LoVo (cell line): ENCODE data around the gene RALY.
"Not testable (repeated sequence)": the region's sequence is repeated elsewhere in the genome, so short reads cannot be mapped to it uniquely, and the experiment has no call there.

Experiments
- DNase-seq: peaks from one replicate; pipeline ENCODE4 v3.0.0-alpha.2; 2016; ENCODE audit warnings: low spot score

RALY gene

DNA sequence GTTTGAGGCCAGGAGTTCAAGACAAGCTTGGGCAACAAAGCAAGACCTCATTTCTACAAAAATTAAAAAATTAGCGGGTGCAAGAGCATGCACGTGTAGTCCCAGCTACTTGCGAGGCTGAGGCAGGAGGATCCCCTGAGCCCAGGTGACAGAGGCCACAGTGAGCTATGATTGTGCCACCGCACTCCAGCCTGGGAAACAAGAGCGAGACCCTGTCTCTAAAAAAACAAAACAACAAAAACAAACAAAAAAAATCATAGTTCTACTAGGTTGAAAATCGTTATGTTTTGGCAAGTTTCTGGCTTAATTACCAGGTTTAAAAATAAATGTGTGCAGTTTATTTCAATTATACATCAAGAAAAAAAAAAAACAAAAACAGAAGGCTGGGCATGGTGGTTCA is 115.7 kb downstream of the RALY start:
- DNase-seq: no peak

DNA sequence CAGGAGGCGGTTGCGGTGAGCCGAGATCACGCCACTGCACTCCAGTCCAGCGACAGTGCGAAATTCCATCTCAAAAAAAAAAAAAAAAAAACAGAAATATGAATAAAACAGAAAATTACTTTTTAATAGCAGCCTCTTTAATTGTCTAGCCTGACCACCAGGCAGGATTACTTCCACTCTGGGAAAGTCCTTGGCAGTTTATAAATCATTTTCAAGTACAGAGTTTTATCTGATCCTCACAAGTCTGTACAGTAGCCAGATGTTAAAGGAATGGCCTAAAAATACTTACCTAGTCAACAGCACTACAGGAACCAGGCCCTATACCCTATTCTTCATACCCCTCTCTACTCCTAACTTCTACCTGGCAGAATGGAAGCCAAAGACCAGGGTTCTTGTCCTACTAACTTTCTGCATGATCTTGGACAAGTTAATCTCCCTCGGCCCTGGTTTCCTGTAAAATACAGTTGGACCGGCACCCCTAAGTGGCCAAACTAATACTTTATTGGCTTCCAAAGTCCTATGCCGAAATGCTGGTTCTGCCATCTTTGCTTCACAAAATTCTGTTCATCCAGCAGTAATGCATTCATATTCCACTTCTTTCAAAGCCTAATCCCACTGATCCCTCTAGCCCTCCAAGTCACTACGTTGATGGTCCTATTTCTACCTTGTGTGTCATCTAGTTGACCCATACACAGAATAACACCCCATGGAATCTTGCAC is 116.5 kb downstream of the RALY start:
- no peak for DNase-seq

DNA sequence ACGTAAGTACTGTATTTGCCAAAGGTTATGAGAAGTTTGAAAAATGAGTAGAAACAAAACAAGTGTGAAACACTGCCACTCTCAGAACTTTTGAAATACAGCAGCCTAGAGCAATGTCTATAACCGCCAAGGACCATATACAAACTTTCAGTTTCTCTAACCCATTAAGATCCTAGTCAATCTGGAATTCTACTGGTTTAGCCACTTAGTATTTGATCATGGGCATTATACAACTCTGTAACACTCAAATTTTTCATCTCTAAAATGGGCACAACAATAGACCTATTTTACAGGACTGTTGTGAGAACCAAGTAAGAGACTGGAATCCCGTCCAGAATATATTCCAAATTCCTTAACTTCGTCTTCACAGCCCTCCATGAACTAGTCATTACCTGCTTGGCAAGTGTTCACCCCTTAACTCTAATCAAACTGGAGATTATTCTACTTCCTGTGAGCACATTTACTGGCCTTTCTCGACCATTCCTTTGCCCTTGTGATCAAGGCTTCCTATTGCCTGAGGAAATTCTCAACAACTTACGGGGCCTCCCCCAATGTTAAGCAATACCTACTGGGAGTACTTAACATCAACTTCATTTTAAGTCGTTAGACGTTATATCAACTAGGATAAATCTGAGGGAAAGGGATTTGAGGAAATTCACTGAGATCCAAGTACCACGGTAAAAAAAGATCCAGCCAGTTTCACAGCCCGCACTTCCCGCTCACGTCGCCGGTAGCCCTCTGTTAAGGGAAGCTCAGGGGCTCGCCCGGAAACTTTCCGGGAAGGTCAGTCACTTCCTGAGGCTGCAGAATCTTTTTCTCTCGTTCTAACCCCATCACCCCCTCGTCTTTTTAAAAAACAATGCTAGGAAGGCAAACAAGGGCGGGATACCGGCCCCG is 117.3 kb downstream of the RALY start:
- DNase-seq: peak; percentile 17

DNA sequence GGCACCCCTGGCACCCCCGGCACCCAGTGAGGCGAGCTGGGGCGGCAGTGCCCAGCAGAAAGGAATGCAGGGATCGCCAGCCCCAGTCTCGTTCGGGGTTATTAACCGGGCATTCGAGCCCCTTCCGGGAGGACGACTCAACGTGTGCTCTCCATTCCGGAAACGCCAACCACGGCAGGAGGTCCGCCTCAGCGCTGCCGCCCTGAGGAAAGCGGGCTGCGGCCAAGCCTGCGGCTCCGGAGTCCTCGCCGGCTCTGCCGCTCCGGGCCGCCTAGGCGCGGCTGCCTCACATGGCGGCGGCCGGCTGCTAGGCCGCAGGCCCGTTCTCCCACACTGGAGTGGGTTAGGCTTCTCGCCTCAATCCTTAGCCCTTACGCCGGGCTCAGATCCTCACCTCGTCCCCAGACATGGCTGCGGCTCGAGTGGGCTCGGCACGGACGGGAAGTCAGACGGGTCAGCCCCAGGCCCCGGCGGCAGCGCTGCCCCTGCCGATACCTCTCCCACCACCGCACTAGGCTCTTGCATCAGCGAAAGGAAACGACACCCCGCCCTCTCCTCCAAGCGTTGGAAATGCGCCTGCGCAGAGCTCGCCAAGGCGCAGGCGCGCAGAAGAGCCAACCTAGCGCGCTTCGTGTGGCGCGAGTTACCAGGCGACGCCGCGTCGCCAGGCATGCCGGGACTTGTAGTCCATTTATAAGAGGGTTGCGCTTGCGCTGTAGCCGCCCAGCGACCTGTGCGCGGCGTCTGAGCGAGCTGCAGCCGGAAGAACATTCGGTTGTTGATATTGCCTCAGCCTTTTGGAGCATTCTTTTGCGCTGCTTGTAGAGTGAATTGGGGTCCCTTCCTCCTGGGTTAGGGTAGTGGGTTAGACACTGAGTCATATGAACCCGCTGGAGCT is 118.2 kb downstream of the RALY start, which contains the start of gene EIF2S2:
TSS of gene EIF2S2 (minus strand) at position 542 of the 898 bp plus-strand sequence. CDS start at position 409, 133 bp downstream.
- peak; percentile 99 for DNase-seq

DNA sequence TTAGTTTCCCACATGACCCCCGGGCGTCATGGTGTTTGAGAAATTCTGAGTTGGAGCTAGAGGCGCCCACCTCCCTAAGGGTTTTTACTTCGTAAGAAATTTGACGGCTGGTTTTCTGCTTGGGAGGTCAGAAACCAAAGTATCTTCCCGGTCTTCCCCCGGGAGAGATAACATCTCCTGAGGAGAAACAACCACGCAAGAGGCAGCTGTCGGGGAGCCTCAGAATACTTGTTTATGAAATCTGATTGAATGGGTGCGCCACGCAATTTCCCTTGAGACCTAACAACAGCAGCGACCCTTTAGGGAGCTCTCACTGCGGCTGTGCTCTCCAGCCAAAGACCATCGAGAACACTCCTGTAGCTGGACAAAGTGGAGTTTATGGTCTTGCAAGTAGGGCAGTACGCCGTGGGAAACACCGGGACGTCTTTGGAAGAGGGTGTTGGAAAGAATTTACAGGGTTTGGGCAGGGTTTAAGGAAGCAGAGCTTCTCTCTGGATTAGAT is 118.9 kb downstream of the RALY start:
- peak; percentile 52 for DNase-seq

DNA sequence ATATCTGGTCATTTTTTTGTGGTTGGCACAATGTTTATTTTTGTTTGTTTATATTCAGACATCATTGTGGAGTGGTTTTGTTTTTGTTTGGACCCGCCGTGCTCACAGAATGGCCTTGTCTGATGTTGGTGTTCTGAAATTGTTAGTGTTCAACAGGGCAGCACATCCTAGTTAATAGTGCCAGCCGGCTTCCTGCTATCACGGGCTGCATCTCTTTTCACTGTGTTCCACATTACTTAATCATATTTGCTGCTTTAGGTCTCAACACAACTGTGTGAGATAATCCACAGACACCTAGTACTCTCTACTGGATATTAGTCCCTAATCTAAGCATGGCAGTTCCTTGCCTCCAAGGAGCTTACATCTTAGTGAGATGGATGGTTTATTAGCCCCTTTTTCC is 121.1 kb downstream of the RALY start:
- no peak for DNase-seq

GRCh38 chr20:34115232-34115631 is 121.5 kb downstream of the RALY start:
- no peak for DNase-seq

- no peak for DNase-seq
Observed at GRCh38 chr20:34120213-34120612, 126.5 kb downstream of the RALY start.

GRCh38 chr20:34122274-34122980 is 128.7 kb downstream of the RALY start:
- no peak for DNase-seq

- DNase-seq: no peak
Observed at GRCh38 chr20:34123309-34123708, 129.6 kb downstream of the RALY start.

GRCh38 chr20:34124469-34125249 is 130.9 kb downstream of the RALY start:
- DNase-seq: no peak

- no peak for DNase-seq
Observed at GRCh38 chr20:34127792-34128191, 134.1 kb downstream of the RALY start.

GRCh38 chr20:34129518-34130162 is 135.9 kb downstream of the RALY start:
- peak; percentile 80 for DNase-seq

DNA sequence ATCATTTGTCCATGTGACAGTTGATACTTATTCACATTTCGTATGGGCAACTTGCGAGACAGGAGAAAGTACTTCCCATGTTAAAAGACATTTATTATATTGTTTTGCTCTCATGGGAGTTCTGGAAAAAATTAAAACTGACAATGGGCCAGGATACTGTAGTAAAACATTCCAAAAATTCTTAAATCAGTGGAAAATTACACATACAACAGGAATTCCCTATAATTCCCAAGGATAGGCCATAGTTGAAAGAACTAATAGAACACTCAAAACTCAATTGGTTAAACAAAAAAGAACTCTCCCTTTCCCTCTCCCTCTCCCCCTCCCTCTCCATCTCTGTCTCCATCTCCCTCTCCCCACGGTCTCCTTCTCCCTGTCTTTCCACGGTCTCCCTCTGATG is 137.8 kb downstream of the RALY start:
- no peak for DNase-seq

DNA sequence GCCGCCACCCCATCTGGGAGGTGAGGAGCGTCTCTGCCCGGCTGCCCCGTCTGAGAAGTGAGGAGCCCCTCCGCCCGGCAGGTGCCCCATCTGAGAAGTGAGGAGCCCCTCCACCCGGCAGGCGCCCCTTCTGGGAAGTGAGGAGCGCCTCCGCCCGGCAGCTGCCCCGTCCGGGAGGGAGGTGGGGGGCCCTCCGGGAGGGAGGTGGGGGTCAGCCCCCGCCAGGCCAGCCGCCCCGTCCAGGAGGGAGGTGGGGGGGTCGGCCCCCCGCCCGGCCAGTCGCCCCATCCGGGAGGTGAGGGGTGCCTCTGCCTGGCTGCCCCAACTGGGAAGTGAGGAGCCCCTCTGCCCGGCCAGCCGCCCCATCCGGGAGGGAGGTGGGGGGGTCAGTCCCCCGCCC is 138.8 kb downstream of the RALY start:
- DNase-seq: not testable (repeated sequence)

DNA sequence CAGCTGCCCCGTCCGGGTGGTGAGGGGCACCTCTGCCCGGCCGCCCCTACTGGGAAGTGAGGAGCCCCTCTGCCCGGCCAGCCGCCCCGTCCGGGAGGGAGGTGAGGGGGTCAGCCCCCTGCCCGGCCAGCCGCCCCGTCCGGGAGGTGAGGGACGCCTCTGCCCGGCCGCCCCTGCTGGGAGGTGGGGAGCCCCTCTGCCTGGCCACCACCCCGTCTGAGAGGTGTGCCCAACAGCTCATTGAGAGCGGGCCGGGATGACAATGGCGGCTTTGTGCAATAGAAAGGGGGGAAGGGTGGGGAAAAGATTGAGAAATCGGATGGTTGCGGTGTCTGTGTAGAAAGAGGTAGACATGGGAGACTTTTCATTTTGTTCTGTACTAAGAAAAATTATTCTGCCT is 139.2 kb downstream of the RALY start:
- not testable (repeated sequence) for DNase-seq

DNA sequence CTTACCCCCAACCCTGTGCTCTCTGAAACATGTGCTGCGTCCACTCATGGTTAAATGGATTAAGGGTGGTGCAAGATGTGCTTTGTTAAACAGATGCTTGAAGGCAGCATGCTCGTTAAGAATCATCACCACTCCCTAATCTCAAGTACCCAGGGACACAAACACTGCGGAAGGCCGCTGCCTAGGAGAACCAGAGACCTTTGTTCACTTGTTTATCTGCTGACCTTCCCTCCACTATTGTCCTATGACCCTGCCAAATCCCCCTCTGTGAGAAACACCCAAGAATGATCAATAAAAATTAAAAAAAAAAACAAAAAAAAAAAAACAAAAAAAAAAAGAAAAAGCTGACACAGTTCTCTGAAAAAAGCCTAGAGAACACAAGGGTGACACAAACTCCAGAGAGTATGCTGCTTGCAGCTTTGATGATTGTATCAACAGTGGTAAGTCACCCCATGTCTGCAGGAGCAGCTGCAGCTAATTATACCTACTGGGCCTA is 139.7 kb downstream of the RALY start:
- not testable (repeated sequence) for DNase-seq
